Neural cell (in vitro differentiated cells): ENCODE results near the gene LURAP1L.

Experiments
- EP300 ChIP-seq: fragments of 450-650 bp; conservative IDR thresholded peaks from 2 replicates; pipeline ENCODE4 v1.6.1; 2014; ENCODE audit warnings: antibody characterized with exemption, mild to moderate bottlenecking, moderate library complexity; ENCODE audit not compliant: poor library complexity, severe bottlenecking
- EZH2 ChIP-seq: fragments of 200-600, 300-800 bp; shearing (Covaris generic), sonication (generic); IDR thresholded peaks from 2 replicates; pipeline ENCODE4 v1.6.1; 2014; ENCODE audit warnings: antibody characterized with exemption, low read length, borderline replicate concordance, mild to moderate bottlenecking; ENCODE audit not compliant: insufficient read depth, poor library complexity, severe bottlenecking
- MXI1 ChIP-seq: fragments of 450-650 bp; conservative IDR thresholded peaks from 2 replicates; pipeline ENCODE4 v1.6.1; 2014; ENCODE audit warnings: antibody characterized with exemption, mild to moderate bottlenecking; ENCODE audit not compliant: poor library complexity, severe bottlenecking
- POLR2AphosphoS5 ChIP-seq: IDR thresholded peaks from 2 replicates; pipeline ENCODE4 v1.6.1; 2012
- SMC3 ChIP-seq: fragments of 450-650 bp; conservative IDR thresholded peaks from 2 replicates; pipeline ENCODE4 v1.6.1; 2014; ENCODE audit warnings: antibody characterized with exemption, mild to moderate bottlenecking, moderate library complexity; ENCODE audit not compliant: poor library complexity
- TAF1 ChIP-seq: IDR thresholded peaks from 2 replicates; pipeline ENCODE4 v1.6.1; 2012; ENCODE audit warnings: low read depth
- TF ChIP-seq, protein P1 (sequence below): fragments of 450-650 bp; IDR thresholded peaks from 2 replicates; pipeline ENCODE4 v1.5.1; 2014; ENCODE audit warnings: antibody characterized with exemption, mild to moderate bottlenecking, moderate library complexity; ENCODE audit not compliant: poor library complexity, severe bottlenecking
- TF ChIP-seq, protein P2 (sequence below): IDR thresholded peaks from 2 replicates; pipeline ENCODE4 v1.6.1; 2012; ENCODE audit warnings: borderline replicate concordance

DNA sequence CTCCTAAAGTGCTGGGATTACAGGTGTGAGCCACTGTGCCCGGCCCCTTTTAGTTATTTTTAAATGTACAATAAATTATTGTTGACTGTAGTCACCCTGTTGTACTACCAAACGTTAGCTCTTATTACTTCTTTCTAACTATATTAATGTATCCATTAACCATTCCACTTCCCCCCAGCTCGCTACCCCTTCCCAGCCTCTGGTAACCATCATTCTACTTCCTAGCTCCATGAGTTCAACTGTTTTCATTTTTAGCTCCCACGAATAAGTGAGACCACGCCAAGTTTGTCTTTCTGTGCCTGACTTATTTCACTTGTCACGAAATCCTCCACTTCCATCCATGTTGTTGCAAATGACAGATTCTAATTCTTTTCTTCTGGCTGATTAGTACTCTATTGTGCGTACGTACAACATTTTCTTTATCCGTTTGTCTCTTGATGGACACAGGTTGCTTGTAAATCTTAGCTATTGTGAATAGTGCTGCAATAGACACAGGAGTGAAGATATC, 6.5 kb downstream of the LURAP1L start:
- TF ChIP-seq, protein P1, sequence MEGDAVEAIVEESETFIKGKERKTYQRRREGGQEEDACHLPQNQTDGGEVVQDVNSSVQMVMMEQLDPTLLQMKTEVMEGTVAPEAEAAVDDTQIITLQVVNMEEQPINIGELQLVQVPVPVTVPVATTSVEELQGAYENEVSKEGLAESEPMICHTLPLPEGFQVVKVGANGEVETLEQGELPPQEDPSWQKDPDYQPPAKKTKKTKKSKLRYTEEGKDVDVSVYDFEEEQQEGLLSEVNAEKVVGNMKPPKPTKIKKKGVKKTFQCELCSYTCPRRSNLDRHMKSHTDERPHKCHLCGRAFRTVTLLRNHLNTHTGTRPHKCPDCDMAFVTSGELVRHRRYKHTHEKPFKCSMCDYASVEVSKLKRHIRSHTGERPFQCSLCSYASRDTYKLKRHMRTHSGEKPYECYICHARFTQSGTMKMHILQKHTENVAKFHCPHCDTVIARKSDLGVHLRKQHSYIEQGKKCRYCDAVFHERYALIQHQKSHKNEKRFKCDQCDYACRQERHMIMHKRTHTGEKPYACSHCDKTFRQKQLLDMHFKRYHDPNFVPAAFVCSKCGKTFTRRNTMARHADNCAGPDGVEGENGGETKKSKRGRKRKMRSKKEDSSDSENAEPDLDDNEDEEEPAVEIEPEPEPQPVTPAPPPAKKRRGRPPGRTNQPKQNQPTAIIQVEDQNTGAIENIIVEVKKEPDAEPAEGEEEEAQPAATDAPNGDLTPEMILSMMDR: no peak
- TF ChIP-seq POLR2AphosphoS5 (no peak), MXI1 (no peak), EZH2 (no peak), TAF1 (no peak), SMC3 (no peak), EP300 (no peak)
- TF ChIP-seq, protein P2, sequence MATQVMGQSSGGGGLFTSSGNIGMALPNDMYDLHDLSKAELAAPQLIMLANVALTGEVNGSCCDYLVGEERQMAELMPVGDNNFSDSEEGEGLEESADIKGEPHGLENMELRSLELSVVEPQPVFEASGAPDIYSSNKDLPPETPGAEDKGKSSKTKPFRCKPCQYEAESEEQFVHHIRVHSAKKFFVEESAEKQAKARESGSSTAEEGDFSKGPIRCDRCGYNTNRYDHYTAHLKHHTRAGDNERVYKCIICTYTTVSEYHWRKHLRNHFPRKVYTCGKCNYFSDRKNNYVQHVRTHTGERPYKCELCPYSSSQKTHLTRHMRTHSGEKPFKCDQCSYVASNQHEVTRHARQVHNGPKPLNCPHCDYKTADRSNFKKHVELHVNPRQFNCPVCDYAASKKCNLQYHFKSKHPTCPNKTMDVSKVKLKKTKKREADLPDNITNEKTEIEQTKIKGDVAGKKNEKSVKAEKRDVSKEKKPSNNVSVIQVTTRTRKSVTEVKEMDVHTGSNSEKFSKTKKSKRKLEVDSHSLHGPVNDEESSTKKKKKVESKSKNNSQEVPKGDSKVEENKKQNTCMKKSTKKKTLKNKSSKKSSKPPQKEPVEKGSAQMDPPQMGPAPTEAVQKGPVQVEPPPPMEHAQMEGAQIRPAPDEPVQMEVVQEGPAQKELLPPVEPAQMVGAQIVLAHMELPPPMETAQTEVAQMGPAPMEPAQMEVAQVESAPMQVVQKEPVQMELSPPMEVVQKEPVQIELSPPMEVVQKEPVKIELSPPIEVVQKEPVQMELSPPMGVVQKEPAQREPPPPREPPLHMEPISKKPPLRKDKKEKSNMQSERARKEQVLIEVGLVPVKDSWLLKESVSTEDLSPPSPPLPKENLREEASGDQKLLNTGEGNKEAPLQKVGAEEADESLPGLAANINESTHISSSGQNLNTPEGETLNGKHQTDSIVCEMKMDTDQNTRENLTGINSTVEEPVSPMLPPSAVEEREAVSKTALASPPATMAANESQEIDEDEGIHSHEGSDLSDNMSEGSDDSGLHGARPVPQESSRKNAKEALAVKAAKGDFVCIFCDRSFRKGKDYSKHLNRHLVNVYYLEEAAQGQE: no peak
